ENCODE results near the gene SARDH. TPM values are rescaled to one million over a fixed set of nuclear protein-coding genes. Genes with fewer than 3 reads are reported as not detected.

Gene SARDH
- total and polyA plus RNA-seq, 9 of the 15 experiments (the other 6 are each of a cell fraction or from before 2014, with no cell fraction given) = 0.14 TPM; not detected in 8

DNA sequence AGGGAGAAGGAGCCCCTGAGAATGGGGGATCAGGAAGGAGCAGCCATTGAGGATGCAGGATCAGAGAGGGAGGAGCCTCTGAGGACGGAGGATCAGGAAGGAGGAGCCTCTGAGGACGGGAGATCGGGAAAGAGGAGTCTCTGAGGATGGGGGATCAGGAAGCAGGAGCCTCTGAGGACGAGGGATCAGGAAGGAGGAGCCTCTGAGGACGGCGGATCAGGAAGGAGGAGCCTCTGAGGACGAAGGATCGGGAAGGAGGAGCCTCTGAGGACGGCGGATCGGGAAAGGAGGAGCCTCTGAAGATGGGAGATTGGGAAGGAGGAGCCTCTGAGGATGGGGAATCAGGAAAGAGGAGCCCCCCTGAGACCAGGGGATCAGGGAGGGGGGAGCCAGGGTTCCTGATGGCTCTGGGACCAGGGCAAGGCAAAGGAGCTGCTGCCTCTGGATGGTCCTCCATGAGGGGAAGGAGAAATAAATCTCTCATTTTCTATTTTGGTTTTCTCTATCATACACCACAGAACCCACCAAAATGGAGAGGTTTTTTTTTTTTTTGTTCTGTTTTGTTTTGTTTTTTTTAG, 22.6 kb upstream of the SARDH start:
- no peak for DNase-seq (ENCODE audit: extremely low read depth in 1 of 4, low spot score in 3 of 4)
- no peak for ATAC-seq
- in situ Hi-C loops (cut with MboI) (no loop called here), intact Hi-C loops (cut with micrococcal nuclease) (no loop called here)
- ChIA-PET POLR2A (no interaction called here), CTCF (ENCODE audit: low intra/inter-chr PET ratio) (no interaction called here)
- Histone ChIP-seq H3K4me1 (replicated peaks in 1 of 2; ENCODE audit: control insufficient read depth in 2 of 2, insufficient read depth in 2 of 2, low read length in 2 of 2) (no peaks in the 10 kb centered on the region), H3K4me3 (no peak overlapping the region), H3K27ac (ENCODE audit: extremely low read depth, low read depth, low read length) (no peak overlapping the region), H3K4me2 (ENCODE audit: insufficient read depth, low read length) (no peak overlapping the region), H2AFZ (ENCODE audit: low read depth, low read length) (no peak overlapping the region), H4K20me1 (replicated peaks; ENCODE audit: control insufficient read depth, insufficient read depth, low read length) (no peaks in the 10 kb centered on the region), H3K79me2 (ENCODE audit: control insufficient read depth, insufficient read depth, low read length) (no peaks in the 10 kb centered on the region), H3K9me3 (replicated peaks; ENCODE audit: control insufficient read depth, insufficient read depth, low read depth, low read length) (no peaks in the 10 kb centered on the region), H3K9ac (ENCODE audit: insufficient read depth in 1 of 2, low read depth in 2 of 2, low read length in 2 of 2) (no peak overlapping the region), H3K27me3 (ENCODE audit: control insufficient read depth in 2 of 2, insufficient read depth in 2 of 2, low read length in 2 of 2) (peaks cover 0 to 8% of the 10 kb centered on the region in 2 experiments; a peak in 1 of 5 replicates), H3K9me1 (ENCODE audit: control insufficient read depth, insufficient read depth, low read length) (no peaks in the 10 kb centered on the region), H3K36me3 (ENCODE audit: control insufficient read depth, insufficient read depth, low read length) (no peaks in the 10 kb centered on the region)
- no TSS peak for BruUV-seq (replicated peaks)
- no peak for FAIRE-seq
- no CpG with 5 or more reads among the region's 11 CpGs for WGBS (ENCODE audit: insufficient coverage, low coverage, missing lambda C conversion rate)
- no peak for TF ChIP-seq ZNF354B (CRISPR knock-in tag; IDR thresholded peaks at IDR 0.05)
- no peak for TF ChIP-seq FUS (optimal IDR thresholded peaks at IDR 0.05; ENCODE audit: low read depth, low read length)
- TF ChIP-seq, protein P1, sequence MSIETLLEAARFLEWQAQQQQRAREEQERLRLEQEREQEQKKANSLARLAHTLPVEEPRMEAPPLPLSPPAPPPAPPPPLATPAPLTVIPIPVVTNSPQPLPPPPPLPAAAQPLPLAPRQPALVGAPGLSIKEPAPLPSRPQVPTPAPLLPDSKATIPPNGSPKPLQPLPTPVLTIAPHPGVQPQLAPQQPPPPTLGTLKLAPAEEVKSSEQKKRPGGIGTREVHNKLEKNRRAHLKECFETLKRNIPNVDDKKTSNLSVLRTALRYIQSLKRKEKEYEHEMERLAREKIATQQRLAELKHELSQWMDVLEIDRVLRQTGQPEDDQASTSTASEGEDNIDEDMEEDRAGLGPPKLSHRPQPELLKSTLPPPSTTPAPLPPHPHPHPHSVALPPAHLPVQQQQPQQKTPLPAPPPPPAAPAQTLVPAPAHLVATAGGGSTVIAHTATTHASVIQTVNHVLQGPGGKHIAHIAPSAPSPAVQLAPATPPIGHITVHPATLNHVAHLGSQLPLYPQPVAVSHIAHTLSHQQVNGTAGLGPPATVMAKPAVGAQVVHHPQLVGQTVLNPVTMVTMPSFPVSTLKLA (conservative IDR thresholded peaks at IDR 0.05) = no peak
- TF ChIP-seq DACH1 (IDR thresholded peaks at IDR 0.05; ENCODE audit: partially characterized antibody) = no peak
- no peak for TF ChIP-seq POLR2AphosphoS2 (IDR thresholded peaks at IDR 0.05; ENCODE audit: low read length)
- TF ChIP-seq ZBED1 (IDR thresholded peaks at IDR 0.05) = no peak
- TF ChIP-seq NR1H2 (CRISPR knock-in tag; IDR thresholded peaks at IDR 0.05) = no peak
- no peak for TF ChIP-seq POLR2AphosphoS5 (IDR thresholded peaks at IDR 0.05; ENCODE audit: control insufficient read depth, insufficient read depth, low read depth, low read length)
- TF ChIP-seq KLF10 (CRISPR knock-in tag; IDR thresholded peaks at IDR 0.05) = no peak
- no peak for TF ChIP-seq ZNF232 (CRISPR knock-in tag; IDR thresholded peaks at IDR 0.05)
- TF ChIP-seq KHSRP (IDR thresholded peaks at IDR 0.05) = no peak
